Stimulated activated CD8-positive, alpha-beta memory T cell treated with anti-CD3 and anti-CD28 coated beads, Interleukin-12 subunit alpha, Interleukin-12 subunit beta, amount 100 ng/mL, for 4 hours (primary cell): ENCODE measurements around the gene ASCL3.
"Not testable (repeated sequence)": the region's sequence is repeated elsewhere in the genome, so short reads cannot be mapped to it uniquely, and the experiment has no call there.

ENCODE experiments used
- DNase-seq: peaks from one replicate; pipeline ENCODE4 v3.0.0-alpha.2; 2020; ENCODE audit warnings: low read depth

ASCL3 gene, protein sequence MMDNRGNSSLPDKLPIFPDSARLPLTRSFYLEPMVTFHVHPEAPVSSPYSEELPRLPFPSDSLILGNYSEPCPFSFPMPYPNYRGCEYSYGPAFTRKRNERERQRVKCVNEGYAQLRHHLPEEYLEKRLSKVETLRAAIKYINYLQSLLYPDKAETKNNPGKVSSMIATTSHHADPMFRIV

DNA sequence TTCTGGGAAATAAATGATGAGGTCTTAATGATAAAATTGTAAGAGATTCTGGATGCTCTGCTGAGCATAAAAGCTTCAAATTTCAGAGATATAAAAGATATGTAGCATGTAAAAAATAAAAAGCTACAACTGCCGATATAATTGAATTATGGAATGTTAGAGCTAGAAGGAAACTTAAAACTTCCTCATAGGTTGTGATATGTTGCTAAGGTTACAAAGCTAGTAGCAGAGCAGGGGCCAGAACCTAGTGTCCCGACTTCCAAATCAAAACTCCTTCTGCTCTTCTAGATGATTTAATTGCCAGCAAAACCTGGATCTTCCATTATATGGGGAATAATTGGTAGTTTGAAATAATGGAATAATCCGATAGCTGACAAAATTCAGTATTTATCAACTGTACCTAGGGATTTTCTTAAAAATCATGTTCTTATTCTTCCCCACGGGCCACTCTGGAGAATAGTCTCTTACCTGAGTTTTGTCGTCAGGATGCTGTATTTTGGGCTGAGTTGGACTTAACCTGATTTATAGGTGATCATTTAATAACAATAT is at the start of gene ASCL3:
Gene ASCL3 (minus strand): TSS at position 499 of the 549 bp plus-strand sequence. CDS start 4,855 bp downstream, outside the sequence.
- DNase-seq, result no peak

DNA sequence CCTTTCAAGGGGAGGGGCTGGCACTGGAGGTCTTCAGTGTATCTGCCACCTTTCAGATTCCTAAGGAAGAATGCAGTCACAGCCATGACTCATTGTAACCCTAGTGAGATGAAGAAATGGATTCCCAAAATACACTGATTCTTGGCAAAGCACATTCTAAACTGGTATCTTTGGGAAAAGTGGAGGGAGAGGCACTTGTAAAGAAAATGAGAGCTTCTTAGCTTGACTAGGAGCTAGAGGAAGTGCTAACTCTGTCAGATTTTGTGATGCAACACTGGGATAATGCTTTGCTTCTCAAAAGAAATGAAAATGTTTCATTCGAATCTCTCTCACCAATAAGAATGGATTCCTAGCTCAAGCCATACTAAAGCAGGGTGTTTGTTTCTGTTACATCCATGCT is 46.6 kb upstream of the ASCL3 start:
- DNase-seq, result no peak

DNA sequence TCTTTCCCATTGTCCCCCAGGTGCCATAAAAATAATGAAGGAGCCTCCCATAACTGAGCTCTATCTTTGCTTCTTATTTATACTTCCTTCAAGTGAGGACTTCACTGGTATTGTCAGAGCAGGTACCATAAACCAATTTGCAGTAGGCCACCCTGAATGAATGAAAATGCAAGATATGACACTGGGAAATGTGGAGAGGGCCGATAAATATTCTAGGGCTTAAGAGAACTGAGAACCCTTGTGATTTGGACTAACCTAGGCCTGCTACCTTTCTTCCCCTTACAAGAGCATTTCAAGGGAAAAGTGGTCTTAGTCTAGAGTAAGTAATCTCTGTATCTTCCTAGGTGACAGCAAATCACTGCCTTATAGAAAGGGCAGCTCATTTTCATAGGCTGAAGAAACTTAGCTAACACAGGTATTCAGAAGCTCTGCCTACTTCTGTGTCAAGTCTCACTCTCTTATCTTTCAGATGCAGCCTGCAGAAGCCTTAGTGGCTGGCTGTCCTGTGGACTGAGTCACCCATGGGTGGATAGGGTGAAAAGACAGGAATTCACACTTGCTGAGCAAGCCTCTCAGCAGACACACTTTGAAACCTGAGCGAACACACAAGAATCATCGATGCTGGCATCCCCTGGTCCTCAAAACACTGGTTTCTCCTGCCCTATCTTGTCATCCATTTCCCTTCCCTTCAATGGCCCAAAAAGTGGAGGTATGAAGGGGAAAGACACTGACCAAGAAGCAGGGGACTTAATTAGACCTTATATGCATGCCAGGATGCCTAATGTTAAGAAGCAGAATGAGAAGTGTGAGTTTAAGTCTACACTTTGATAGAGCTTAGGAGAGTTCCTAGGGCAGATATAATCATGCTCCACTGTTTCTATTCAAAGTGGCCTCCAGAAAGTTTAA is 45.8 kb upstream of the ASCL3 start:
- DNase-seq, result no peak

DNA sequence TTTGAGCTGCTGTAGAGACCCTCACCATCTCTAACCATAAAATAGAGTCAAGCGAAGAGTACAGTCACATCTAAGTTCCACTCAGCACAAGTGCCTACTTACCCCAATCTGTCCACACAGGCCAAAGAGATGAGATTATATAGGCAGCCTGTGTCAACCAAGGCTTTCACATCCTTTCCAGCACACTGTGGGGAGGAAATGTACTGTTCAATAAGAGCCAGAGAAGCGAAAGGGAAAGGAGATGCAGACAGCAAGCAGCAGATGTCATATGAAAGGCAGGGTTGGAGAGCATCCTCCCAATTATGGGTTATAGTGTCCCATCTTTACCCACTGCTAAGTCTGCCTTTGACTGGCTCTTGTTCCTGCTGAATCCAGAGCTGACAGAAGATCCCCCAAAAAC is 44.6 kb upstream of the ASCL3 start:
- no peak for DNase-seq

DNA sequence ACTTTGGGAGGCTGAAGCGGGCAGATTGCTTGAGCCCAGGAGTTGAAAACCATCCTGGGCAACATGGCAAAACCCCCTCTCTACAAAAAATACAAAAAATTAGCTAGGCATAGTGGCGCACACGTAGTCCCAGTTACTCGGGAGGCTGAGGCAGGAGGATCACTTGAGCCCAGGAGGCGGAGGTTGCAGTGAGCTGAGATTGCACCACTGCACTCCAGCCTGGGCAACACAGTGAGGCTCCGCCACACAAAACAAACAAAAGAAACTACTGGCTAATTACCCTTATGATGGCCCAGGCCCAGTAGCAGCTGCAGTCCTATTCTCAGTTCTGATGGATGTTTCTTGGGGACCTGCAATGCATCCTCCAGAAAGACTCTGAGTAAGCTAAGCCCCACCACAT is 44.0 kb upstream of the ASCL3 start:
- not testable (repeated sequence) for DNase-seq

DNA sequence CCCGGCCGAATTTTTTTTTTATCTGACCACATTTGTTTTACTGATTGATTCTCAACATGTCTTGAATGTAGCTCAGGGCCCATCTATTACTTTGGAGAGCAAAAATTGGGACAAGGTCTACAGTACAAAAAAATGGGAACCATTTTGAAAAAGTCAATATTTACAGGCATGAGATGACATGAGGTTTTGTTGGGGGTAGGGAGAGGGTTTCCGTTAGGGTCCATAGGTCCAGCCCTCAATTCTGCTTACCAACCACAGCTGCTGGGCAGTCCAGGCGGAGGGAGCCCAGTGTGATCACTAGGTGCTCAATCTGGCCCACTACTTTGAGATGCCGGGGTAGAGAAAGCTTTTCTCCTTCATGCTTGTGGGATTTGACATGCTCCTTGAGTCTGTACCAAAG is 42.6 kb upstream of the ASCL3 start:
- DNase-seq, result no peak

DNA sequence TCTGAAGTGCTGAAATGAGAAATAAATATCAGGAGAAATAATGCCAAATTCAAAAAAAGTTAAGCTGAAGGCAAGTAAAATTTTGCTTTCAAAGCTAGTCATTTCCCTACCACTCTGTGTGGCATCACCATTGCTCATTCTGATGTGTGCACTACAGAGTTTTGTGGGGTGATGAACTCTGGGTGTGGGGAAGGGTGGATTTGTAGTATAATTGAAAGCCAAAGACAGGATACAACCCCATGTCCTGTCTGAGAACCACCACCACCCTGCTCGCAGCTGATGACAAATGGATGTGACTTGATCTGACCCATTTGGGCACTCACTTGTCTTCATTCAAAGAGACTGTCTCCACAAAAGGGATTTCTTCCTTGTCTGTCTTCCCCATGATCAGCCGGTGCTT is 40.7 kb upstream of the ASCL3 start:
- no peak for DNase-seq

DNA sequence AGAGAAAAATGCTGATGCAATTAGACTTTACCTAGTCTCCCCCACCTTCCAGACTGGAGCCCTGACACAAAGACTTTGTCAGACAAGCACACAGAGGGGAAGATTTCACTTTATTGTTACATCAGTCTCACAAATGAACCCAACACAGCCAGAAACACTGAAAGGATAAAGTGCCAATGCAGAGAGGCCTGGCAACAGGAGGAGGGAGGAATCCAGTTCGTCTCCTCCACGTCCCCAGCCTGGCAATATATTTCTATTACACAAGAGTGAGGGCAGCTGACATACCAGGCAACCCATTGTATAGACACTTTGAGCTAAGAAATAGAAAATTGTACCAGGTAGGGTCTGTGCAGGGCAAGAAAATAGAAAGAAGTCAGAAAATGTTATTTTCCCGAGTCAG is 37.7 kb upstream of the ASCL3 start:
- DNase-seq, result no peak

DNA sequence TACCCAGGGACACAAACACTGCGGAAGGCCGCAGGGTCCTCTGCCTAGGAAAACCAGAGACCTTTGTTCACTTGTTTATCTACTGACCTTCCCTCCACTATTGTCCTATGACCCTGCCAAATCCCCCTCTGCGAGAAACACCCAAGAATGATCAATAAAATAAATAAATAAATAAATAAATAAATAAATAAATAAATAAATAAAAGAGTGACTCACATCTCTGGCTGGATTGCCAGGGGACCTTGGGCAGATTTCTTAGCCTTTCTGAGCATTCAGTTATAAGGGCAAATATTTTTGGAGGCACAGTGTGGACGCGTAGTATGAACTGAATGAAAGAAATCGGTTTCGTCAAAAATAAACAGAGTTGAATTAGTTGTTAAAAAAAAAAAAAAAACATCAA is 36.5 kb upstream of the ASCL3 start:
- DNase-seq, result not testable (repeated sequence)

DNA sequence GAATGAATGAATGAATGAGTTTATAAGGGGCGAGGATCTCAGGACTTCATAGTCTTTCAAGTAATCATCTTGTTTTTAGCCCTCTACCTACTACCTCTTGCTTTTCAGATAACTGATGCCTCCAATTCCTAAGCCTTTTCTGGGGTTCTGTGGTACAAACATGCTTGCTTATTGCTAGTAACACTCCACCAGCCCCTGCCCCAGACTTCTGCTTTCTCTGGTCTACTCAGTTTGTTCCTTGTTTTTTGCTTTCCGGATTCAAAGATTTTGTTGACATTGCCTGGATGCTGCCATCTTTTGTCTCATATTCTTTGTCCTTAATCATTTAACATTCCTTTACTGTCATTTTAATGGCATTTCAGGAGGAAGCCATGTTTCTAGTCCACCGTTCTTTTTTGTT is 30.3 kb upstream of the ASCL3 start:
- no peak for DNase-seq

DNA sequence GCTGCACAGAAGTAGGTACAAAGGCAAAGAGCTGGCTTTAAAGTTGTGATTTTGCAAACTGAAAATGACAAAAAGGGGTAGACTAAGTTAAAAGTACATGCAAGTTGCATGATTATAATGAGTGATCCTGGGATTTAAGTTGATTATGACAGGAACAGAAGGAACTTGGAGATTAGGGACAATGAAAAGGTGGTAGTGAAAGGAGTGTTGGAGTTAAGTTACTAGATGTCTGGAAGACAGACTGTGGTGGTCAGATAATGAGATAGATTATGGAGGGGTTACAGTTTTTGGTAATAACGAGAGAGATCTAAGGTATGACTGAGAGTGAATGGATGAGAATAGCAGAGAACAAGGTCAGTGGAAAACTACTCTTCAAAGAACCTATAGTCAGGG is 29.1 kb upstream of the ASCL3 start:
- no peak for DNase-seq

DNA sequence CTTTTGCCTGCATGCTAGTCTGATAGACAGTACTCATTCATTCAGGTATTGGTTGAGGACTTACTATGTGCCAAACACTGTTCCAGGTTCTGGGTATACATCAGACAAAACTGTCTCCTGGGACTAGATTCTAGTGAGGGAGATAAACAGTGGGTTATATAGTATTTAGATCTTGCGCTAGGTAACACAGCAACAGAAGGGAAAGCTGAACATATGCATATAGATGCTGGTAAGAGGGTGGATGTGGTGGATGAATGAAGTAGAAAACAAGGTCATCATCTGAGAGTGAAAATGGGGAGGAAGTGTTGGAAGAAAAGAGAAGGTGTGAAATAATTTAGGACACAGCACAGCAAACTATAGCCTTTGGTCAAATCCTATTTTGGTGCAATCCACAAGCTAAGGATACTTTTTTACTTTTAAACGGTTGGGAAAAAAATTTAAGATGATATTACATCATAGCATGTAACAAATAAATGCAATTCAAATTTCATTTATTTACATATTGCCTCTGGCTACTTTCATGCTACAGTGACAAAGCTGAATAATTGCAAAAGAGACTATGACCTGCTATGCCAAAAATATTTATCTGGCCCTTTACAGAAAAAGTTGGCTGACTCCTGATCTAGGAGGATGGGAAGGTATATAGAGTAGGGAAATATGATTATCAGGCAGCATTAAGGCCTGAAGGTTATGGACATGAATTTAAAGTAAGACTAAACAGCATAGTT is 28.5 kb upstream of the ASCL3 start:
- no peak for DNase-seq

DNA sequence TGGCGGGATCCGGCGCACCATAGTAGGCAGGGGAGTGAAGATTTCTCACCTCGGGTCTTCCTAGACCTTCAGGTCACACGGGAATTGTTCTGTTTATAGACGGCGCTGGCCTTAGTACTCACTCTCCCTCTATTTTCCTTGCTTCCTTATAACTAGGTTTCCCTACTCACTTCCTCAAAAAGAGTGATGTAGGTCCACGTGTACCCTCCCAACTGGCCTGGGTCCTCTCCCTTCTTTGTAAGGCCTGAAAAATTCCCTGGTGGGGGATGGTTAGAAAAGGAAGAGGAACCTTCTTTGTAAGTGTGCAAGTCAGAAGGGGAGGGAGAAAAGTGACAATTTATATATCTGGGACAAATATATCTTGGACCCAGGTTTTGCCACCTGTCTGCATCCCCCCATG is 24.4 kb upstream of the ASCL3 start:
- DNase-seq, result no peak

DNA sequence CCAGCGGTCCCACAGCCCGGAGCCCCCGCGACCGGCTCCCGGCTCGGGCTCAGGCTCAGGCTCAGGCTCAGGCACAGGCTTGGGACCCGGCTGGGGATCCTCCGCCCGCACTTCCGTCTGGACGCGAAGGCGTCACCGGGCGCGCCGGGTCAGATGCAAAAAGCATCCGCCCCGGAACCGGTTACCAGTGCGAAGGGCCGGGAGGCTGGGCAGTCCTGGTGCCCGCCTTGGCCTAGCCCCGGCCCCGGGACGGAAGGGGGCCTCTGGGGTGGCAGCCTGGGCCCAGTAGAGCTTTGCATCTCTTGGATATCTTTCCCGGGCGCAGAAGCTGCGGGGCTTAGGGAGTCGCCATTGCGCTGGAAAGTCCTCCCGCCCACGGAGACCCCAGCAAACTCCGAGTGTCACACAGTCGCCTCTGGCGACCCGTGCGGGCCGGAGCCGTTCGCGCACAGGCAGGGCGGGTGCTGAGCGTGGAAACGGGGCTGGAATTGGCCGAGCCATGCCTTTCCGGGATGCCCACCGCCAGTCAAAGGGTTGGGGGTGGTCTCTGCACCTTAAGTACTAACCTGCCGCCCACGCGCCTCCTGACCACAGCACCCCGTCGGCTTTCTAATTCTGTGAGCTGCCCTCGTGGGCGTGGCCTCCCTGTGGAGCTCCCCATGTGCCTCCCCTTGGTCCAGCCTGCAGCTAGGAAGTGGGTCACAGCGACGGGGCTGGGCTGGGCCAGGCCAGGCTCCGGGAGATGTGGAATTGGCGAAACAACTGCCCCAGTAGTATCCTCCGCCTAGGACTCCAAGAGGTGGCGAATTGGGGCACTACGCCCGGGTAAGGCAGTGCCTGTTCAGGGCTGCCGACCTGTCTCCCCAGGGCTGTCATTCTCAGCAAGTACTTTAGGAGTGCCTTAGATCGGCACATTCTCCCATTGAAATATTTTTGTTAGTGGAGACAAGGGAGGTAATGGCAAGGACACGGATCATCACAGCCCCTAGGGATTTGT is 21.8 kb upstream of the ASCL3 start, which contains the start of gene TMEM9B:
Gene TMEM9B (minus strand): TSS at position 119 of the 997 bp plus-strand sequence. CDS start 129 bp downstream, outside the sequence.
- DNase-seq, result peak; percentile 68

DNA sequence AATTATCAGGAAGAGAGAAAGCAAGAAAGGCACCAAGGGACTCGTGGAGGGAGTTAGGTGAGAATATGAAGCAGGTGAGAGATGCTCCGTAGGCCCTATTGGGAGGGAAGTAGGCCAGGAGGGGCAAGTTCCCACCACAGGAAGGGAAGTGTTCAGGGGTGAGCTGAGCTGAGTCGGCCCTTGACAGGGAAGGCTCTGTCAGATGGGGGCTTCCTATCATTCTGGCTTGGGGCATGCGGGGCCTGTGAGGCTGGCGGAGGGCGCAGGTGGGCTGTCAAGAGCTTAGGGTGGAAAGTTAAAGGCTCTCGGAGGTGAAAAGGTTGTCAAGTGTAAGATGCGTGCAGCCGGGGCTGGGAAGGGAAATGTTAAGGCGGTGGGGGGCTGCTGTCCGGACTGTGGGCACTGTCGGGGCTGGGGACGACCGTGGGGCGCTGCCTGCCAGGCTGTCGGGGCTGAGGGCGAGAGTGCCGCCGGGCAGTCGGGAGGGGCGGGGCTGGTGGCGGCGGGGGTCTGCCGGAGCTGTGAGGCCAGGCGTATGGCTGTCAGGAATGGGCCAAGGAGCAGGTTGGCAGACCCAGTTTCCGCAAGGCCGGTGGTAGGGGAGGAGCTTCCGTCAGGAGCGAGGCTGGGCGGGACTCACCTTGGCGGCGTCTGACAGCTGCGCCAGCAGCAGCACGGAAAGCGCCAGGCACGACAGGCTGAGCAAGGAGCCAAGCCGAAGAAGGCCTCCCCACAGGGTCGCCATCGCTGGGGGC is 20.9 kb upstream of the ASCL3 start:
- peak; percentile 69 for DNase-seq

DNA sequence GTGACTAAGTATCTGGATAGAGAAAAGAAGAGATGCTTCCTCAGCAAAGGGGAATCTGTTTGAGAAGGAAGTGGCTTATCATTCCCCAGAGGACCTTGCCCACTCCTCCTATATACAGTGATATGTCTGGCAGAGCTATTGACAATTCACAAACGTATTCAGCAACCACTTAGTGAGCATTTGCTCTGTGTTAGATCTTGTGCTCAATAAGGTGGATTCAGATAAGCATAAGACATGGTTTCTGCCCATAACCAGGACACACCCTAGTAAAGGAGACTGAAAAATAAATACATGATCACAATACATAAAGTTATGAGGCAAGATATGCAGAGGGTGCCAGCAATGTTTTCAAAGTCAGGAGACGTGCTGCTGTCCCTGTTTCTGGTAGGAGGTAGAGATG is 20.0 kb upstream of the ASCL3 start:
- no peak for DNase-seq

DNA sequence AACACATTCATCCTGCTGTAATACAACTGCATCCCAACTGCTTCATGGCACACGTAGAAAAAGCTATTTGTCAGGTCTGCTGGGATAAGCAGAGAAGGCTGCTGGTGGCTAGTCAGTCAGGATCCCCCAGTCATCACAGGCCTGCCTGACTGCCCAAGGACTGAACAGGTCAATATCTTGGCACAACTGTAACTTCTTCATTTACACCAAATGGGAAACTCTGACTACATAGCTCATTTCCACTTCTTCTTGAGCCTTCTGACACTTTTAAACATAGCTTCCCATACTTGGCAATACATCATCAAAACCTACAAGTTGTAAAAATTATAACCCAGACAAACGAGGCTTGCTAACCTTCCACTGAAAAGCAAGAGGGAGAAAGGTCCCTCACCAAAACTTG is 18.6 kb upstream of the ASCL3 start:
- DNase-seq, result no peak

DNA sequence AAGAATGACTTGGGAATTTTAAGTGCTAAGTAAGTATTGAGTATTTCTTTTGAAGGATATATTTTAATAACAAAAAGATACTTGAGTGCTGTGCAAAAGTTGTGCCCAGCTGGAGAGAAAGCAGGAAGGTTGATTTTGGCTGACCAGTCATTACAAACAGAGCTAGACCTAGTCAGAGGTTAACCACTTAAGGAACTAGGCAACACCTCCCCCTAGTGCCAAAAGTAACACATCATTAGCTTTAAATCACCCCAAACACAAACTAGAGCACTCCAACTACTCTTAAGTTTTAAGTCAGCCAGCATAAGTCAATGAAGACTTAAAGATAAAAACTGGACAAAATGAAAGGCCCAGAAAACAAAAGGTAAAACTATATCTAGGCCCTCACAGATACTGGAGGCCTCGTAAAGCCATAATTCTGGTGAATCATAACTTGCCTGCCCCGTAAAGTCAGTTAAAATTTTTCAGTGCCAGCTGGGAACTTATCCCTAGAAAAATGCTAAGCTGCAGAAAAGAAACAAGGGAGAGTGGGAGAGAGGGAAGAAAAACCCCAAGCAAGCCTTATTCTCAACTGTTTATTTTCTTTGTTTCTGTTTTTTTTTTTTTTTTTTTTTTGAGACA is 16.8 kb upstream of the ASCL3 start:
- DNase-seq, result no peak

DNA sequence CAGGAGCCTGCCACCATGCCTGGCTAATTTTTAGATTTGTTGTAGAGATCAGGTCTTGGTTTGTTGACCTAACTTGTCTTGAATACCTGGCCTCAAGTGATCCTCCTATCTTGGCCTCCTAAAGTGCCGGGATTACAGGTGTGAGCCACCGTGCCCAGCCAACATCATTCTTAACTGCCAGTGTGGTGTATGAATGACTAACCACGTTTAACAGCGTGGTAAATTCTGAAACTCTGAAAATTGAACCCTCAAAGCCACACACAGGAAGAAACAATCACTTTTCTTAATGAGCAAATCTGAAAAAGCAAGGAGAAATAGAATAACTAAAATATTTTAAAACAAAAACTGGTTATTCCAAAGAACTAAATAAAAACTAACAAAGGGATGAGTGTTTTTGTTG is 14.0 kb upstream of the ASCL3 start:
- no peak for DNase-seq

DNA sequence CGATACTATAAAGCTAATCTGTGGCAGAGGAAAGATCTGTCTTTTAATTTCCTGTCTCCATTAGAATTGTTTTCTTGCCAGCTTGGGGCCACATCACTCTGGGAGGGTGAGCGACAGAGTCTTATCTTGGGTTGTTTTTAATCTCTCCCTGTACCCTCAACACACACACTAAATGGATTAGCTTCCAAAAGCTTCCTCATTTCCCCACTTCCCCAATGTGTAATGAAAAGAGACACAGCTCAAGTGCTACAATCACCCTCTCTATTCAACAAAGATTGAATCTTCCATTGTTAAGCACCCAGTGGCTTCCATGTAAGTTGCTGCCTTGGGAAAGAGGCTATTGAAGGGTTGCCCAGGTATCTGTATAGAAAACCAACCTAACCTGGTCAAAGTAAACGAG is 6.1 kb upstream of the ASCL3 start:
- DNase-seq, result no peak
